Neural cell (in vitro differentiated cells): ENCODE data around the gene ASB10.

ENCODE experiments used
- CTCF ChIP-seq: fragments of 450-650 bp; IDR thresholded peaks from 2 replicates; pipeline ENCODE4 v1.5.1; 2014; ENCODE audit warnings: antibody characterized with exemption, mild to moderate bottlenecking, moderate library complexity; ENCODE audit not compliant: poor library complexity, severe bottlenecking
- EP300 ChIP-seq: fragments of 450-650 bp; conservative IDR thresholded peaks from 2 replicates; pipeline ENCODE4 v1.6.1; 2014; ENCODE audit warnings: antibody characterized with exemption, mild to moderate bottlenecking, moderate library complexity; ENCODE audit not compliant: poor library complexity, severe bottlenecking
- EZH2 ChIP-seq: fragments of 200-600, 300-800 bp; shearing (Covaris generic), sonication (generic); IDR thresholded peaks from 2 replicates; pipeline ENCODE4 v1.6.1; 2014; ENCODE audit warnings: antibody characterized with exemption, low read length, borderline replicate concordance, mild to moderate bottlenecking; ENCODE audit not compliant: insufficient read depth, poor library complexity, severe bottlenecking
- MXI1 ChIP-seq: fragments of 450-650 bp; conservative IDR thresholded peaks from 2 replicates; pipeline ENCODE4 v1.6.1; 2014; ENCODE audit warnings: antibody characterized with exemption, mild to moderate bottlenecking; ENCODE audit not compliant: poor library complexity, severe bottlenecking
- POLR2AphosphoS5 ChIP-seq: IDR thresholded peaks from 2 replicates; pipeline ENCODE4 v1.6.1; 2012
- RAD21 ChIP-seq: fragments of 450-650 bp; conservative IDR thresholded peaks from 2 replicates; pipeline ENCODE4 v1.6.1; 2014; ENCODE audit warnings: antibody characterized with exemption, mild to moderate bottlenecking, moderate library complexity
- SMC3 ChIP-seq: fragments of 450-650 bp; conservative IDR thresholded peaks from 2 replicates; pipeline ENCODE4 v1.6.1; 2014; ENCODE audit warnings: antibody characterized with exemption, mild to moderate bottlenecking, moderate library complexity; ENCODE audit not compliant: poor library complexity
- TAF1 ChIP-seq: IDR thresholded peaks from 2 replicates; pipeline ENCODE4 v1.6.1; 2012; ENCODE audit warnings: low read depth
- TF ChIP-seq, protein P1 (sequence below): IDR thresholded peaks from 2 replicates; pipeline ENCODE4 v1.6.1; 2012; ENCODE audit warnings: borderline replicate concordance

- no peak for TF ChIP-seq CTCF
- TF ChIP-seq EP300, result no peak
- TF ChIP-seq, protein P1, sequence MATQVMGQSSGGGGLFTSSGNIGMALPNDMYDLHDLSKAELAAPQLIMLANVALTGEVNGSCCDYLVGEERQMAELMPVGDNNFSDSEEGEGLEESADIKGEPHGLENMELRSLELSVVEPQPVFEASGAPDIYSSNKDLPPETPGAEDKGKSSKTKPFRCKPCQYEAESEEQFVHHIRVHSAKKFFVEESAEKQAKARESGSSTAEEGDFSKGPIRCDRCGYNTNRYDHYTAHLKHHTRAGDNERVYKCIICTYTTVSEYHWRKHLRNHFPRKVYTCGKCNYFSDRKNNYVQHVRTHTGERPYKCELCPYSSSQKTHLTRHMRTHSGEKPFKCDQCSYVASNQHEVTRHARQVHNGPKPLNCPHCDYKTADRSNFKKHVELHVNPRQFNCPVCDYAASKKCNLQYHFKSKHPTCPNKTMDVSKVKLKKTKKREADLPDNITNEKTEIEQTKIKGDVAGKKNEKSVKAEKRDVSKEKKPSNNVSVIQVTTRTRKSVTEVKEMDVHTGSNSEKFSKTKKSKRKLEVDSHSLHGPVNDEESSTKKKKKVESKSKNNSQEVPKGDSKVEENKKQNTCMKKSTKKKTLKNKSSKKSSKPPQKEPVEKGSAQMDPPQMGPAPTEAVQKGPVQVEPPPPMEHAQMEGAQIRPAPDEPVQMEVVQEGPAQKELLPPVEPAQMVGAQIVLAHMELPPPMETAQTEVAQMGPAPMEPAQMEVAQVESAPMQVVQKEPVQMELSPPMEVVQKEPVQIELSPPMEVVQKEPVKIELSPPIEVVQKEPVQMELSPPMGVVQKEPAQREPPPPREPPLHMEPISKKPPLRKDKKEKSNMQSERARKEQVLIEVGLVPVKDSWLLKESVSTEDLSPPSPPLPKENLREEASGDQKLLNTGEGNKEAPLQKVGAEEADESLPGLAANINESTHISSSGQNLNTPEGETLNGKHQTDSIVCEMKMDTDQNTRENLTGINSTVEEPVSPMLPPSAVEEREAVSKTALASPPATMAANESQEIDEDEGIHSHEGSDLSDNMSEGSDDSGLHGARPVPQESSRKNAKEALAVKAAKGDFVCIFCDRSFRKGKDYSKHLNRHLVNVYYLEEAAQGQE, result no peak
- TF ChIP-seq RAD21, result no peak
- TF ChIP-seq EZH2, result no peak
- no peak for TF ChIP-seq TAF1
- no peak for TF ChIP-seq SMC3
- TF ChIP-seq POLR2AphosphoS5, result no peak
- no peak for TF ChIP-seq MXI1
These were observed 7.1 kb downstream of the ASB10 start for GRCh38 chr7:151179946-151180345.
